NCI-H2196 treated with DMSO at 0.1 percent for 48 hours (cell line): ENCODE measurements around the gene WFIKKN2.
"Not testable (repeated sequence)": the region's sequence is repeated elsewhere in the genome, so short reads cannot be mapped to it uniquely, and the experiment has no call there.

Experiments used
- DNase-seq: peaks from one replicate; lab custom pipeline; 2025; ENCODE audit not compliant: unreplicated experiment; lab: John Stamatoyannopoulos, UW

WFIKKN2 gene

GRCh38 chr17:50850640-50851039 lies 15.3 kb downstream of the WFIKKN2 start:
- no peak for DNase-seq

GRCh38 chr17:50853015-50853615 lies 17.7 kb downstream of the WFIKKN2 start:
- DNase-seq, result no peak

- no peak for DNase-seq
Measured at GRCh38 chr17:50853781-50854180, 18.4 kb downstream of the WFIKKN2 start.

- no peak for DNase-seq
Measured at GRCh38 chr17:50855708-50856330, 20.4 kb downstream of the WFIKKN2 start.

- no peak for DNase-seq
Measured at GRCh38 chr17:50856431-50856830, 21.0 kb downstream of the WFIKKN2 start.

GRCh38 chr17:50858486-50859225 lies 23.3 kb downstream of the WFIKKN2 start:
- no peak for DNase-seq

GRCh38 chr17:50859727-50860126 lies 24.3 kb downstream of the WFIKKN2 start:
- DNase-seq, result not testable (repeated sequence)

GRCh38 chr17:50861334-50861676 lies 25.9 kb downstream of the WFIKKN2 start:
- no peak for DNase-seq

- DNase-seq, result no peak
Measured at GRCh38 chr17:50861822-50862528, 26.6 kb downstream of the WFIKKN2 start.

- DNase-seq, result no peak
Measured at GRCh38 chr17:50863221-50863843, 27.9 kb downstream of the WFIKKN2 start.

- no peak for DNase-seq
Measured at GRCh38 chr17:50863931-50864330, 28.5 kb downstream of the WFIKKN2 start.

GRCh38 chr17:50864747-50865059 lies 29.3 kb downstream of the WFIKKN2 start:
- no peak for DNase-seq

- DNase-seq, result no peak
Measured at GRCh38 chr17:50865060-50865867, 29.9 kb downstream of the WFIKKN2 start.

- DNase-seq, result no peak
Measured at GRCh38 chr17:50865868-50866260, 30.5 kb downstream of the WFIKKN2 start.

GRCh38 chr17:50866261-50866949 lies 31.0 kb downstream of the WFIKKN2 start, which contains the start of gene TOB1:
Gene TOB1, minus strand, starts transcription at chr17:50866354. Its CDS starts 2,337 bp downstream, at chr17:50864017.
- peak; percentile 95 for DNase-seq

- DNase-seq, result peak; percentile 67
Measured at GRCh38 chr17:50866950-50867362, 31.6 kb downstream of the WFIKKN2 start.

GRCh38 chr17:50867363-50868139 lies 32.2 kb downstream of the WFIKKN2 start:
- DNase-seq, result peak; percentile 93

GRCh38 chr17:50868140-50868438 lies 32.7 kb downstream of the WFIKKN2 start:
- no peak for DNase-seq

GRCh38 chr17:50868602-50869001 lies 33.2 kb downstream of the WFIKKN2 start:
- no peak for DNase-seq
